ENCODE data around the gene PCCA. TPM values are rescaled to one million over a fixed set of nuclear protein-coding genes. Genes with fewer than 3 reads are reported as not detected.
"Not testable (repeated sequence)": the region's sequence is repeated elsewhere in the genome, so short reads cannot be mapped to it uniquely, and the experiment has no call there.

The PCCA gene
- total and polyA plus RNA-seq, 4 donors, result 45.1 to 378 (median 110) TPM

DNA sequence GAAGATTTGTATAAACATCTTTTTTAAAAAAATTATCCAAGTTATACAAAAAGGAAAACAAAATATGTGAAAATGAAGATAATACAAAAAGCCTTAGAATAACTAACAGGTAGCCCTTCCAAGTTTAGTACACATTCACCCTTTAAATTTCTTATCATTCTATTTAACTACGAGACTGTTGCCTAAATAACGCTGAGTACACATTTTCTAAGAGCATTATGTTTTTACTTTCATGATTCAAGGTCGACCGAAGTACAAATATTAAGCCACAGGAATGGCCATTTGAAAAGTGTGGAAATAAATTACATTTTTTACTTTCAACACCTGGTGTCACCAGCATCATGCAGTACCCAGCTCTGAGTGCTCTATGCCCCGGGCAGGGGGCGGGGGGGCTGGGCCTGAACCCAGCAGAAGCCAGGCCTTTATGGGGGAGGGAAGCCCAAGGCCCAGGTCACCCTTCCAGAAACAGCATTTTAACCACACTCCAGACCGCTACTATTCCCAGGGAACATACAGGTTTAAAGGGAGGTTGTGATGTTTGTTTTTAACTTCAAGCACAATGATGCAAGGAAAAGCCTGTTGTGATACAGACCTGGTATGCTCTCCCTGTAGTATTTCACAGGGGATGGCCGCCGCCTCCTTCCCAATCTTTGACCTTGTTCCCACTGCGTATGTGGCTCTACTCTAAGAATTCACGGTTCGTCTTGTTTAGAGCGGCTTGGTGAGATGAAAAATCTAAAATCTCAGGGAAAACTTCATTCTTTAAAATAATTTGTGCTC is 475.7 kb downstream of the PCCA start:
- 80% methylated on average over 1 of the region's 13 CpGs for WGBS (ENCODE audit: insufficient coverage)
- Histone ChIP-seq H3K9me3 (ENCODE audit: control insufficient read depth, insufficient read depth, low read length) (peaks cover 4% of the 10 kb centered on the region), H3K27ac (ENCODE audit: low read depth, low read length) (no peak overlapping the region), H3K36me3 (ENCODE audit: control insufficient read depth, insufficient read depth, low read length) (no peaks in the 10 kb centered on the region), H3K27me3 (ENCODE audit: control insufficient read depth, insufficient read depth, low read length) (no peaks in the 10 kb centered on the region), H3K4me1 (ENCODE audit: control insufficient read depth, insufficient read depth, low read length) (peaks cover 15% of the 10 kb centered on the region), H3K4me3 (ENCODE audit: low read depth, low read length) (no peak overlapping the region)
- no peak for DNase-seq (ENCODE audit: low read depth in 4 of 6, low spot score in 6 of 6)

DNA sequence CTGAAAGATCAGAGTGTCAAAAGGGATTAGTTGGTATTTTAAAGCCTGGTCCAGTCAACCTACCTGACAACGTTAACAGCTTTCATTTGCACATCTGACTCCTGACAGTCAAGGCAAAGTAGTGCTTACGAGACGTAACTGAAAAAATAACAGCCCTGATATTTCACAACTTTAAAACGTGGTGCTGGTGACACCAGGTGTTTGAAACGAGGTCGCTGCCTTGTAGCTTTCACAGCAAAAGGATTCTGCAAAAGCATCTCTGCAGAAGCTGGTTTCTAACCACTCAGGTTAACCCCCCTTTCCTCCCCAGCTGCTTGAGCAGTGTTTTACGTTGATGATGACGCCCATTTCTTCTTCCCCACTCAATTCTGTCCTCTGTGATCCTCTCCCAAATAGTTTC is 476.4 kb downstream of the PCCA start:
- Histone ChIP-seq H3K27ac (ENCODE audit: low read depth, low read length) (no peak overlapping the region), H3K4me1 (ENCODE audit: control insufficient read depth, insufficient read depth, low read length) (peaks cover 11% of the 10 kb centered on the region), H3K36me3 (ENCODE audit: control insufficient read depth, insufficient read depth, low read length) (no peaks in the 10 kb centered on the region), H3K27me3 (ENCODE audit: control insufficient read depth, insufficient read depth, low read length) (no peaks in the 10 kb centered on the region), H3K9me3 (ENCODE audit: control insufficient read depth, insufficient read depth, low read length) (peaks cover 4% of the 10 kb centered on the region), H3K4me3 (ENCODE audit: low read depth, low read length) (no peak overlapping the region)
- WGBS (ENCODE audit: insufficient coverage), result 72% methylated on average over 8 of the region's 8 CpGs
- DNase-seq (ENCODE audit: low read depth in 4 of 6, low spot score in 6 of 6), result no peak

DNA sequence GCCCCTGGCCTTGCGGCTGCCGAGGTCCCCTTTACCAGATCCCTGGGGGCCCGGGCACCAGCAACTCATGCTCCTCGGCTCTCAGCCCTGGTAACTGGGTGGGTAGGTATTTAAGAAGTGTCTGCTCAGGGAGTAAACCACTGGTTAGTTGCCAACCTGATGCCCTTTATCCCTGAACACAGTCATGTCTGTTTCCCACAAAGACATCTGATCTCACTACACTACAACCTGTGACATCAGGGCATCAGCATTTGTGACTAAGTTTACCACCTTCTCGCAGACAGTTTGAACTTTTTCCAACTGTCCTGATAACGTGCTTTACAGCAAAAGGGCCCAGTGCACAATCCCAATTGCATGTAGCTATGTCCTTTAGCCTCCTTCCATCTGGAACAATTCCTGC is 477.6 kb downstream of the PCCA start:
- Histone ChIP-seq H3K9me3 (ENCODE audit: control insufficient read depth, insufficient read depth, low read length) (peaks cover 4% of the 10 kb centered on the region), H3K27me3 (ENCODE audit: control insufficient read depth, insufficient read depth, low read length) (no peaks in the 10 kb centered on the region), H3K4me3 (ENCODE audit: low read depth, low read length) (no peak overlapping the region), H3K36me3 (ENCODE audit: control insufficient read depth, insufficient read depth, low read length) (no peaks in the 10 kb centered on the region), H3K4me1 (ENCODE audit: control insufficient read depth, insufficient read depth, low read length) (peaks cover 6% of the 10 kb centered on the region), H3K27ac (ENCODE audit: low read depth, low read length) (no peak overlapping the region)
- DNase-seq (ENCODE audit: low read depth in 4 of 6, low spot score in 6 of 6), result no peak
- WGBS (ENCODE audit: insufficient coverage), result 82% methylated on average over 2 of the region's 6 CpGs

DNA sequence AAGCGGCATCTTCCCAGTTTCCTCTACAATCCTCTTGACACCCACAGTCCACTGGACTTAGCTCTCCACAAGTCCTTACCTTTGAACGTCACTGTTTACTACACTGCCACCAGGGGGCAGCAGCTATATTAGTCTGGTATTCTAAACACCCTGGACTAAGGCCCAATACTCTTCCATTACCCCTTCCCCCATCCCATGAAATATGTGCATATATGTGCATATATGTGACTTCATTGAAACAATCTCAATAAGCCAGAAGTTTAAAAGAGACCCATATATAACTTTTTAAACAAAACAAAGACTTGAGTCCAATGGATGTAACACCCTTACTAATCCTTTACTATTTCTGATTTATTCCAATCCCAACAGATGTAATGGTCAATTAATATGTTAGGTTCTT is 484.2 kb downstream of the PCCA start:
- no peaks in the 10 kb centered on the region for H3K36me3 ChIP-seq (ENCODE audit: control insufficient read depth, insufficient read depth, low read length)
- DNase-seq (ENCODE audit: low read depth in 4 of 6, low spot score in 6 of 6), result peak in 2 of 6 donors; percentile 59 to 73
- no peak overlapping the region for H3K27ac ChIP-seq (ENCODE audit: low read depth, low read length)
- no peaks in the 10 kb centered on the region for H3K4me1 ChIP-seq (ENCODE audit: control insufficient read depth, insufficient read depth, low read length)
- peaks cover 4% of the 10 kb centered on the region for H3K9me3 ChIP-seq (ENCODE audit: control insufficient read depth, insufficient read depth, low read length)
- no peak overlapping the region for H3K4me3 ChIP-seq (ENCODE audit: low read depth, low read length)
- 100% methylated on average over 1 of the region's 2 CpGs for WGBS (ENCODE audit: insufficient coverage)
- H3K27me3 ChIP-seq (ENCODE audit: control insufficient read depth, insufficient read depth, low read length), result no peaks in the 10 kb centered on the region

DNA sequence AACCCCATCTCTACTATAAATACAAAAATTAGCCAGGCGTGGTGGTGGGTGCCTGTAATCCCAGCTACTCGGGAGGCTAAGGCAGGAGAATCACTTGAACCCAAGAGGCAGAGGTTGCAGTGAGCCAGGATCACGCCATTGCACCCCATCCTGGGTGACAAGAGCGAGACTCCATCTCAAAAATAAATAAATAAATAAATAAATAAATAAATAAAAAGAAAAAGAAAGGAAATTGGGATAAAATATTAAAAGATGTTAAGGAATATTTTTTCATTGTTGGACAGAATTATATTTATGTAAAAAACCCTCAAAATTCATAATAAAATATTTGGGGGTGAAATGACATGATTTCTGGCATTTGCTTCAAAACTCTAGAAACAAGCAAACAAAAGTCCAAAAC is 488.3 kb downstream of the PCCA start:
- not testable (repeated sequence) for DNase-seq (ENCODE audit: low read depth in 4 of 6, low spot score in 6 of 6); H3K9me3 ChIP-seq (ENCODE audit: control insufficient read depth, insufficient read depth, low read length); H3K27ac ChIP-seq (ENCODE audit: low read depth, low read length); H3K4me1 ChIP-seq (ENCODE audit: control insufficient read depth, insufficient read depth, low read length); H3K27me3 ChIP-seq (ENCODE audit: control insufficient read depth, insufficient read depth, low read length); H3K4me3 ChIP-seq (ENCODE audit: low read depth, low read length); H3K36me3 ChIP-seq (ENCODE audit: control insufficient read depth, insufficient read depth, low read length)
- WGBS (ENCODE audit: insufficient coverage), result 100% methylated on average over 2 of the region's 4 CpGs

Small RNA genes lying within 50 kb of the gene (small RNA-seq; reads per million reads assigned to genes)
- not detected for gene AL356575.1 (ENCODE audit: low replicate concordance)

Other genes starting within 250 kb of the PCCA start
- gene ZIC5, start 117.3 kb upstream of the PCCA start, total RNA-seq, result 10 to 100 TPM in 1 of 2 donors, 1 to 10 TPM in 1; 5.9 to 30.5 TPM
- gene ZIC5, start 117.3 kb upstream of the PCCA start, polyA plus RNA-seq (ENCODE audit: insufficient read length in 2 of 2), result 10 to 100 TPM in 1 of 2 donors, 1 to 10 TPM in 1; 5.7 to 11.6 TPM
- gene ZIC2, start 107.3 kb upstream of the PCCA start, total RNA-seq, result 10 to 100 TPM; 23.2 to 75.9 TPM
- gene ZIC2, start 107.3 kb upstream of the PCCA start, polyA plus RNA-seq (ENCODE audit: insufficient read length in 2 of 2), result 100 to 1,000 TPM in 1 of 2 donors, 10 to 100 TPM in 1; 32.5 to 102 TPM

Measured in spinal cord (tissue), 10 donors.